ENCODE results near the gene L3MBTL4.

L3MBTL4 gene

GRCh38 chr18:6015364-6015763 lies 399.3 kb downstream of the L3MBTL4 start:
- Histone ChIP-seq H3K4me1 (ENCODE audit: insufficient read depth, low read length) (no peaks in the 10 kb centered on the region), H3K27me3 (ENCODE audit: control insufficient read depth in 1 of 2, insufficient read depth in 2 of 2, low read length in 2 of 2) (no peaks in the 10 kb centered on the region), H3K27ac (ENCODE audit: low read depth, low read length) (no peak overlapping the region), H3K9me3 (ENCODE audit: low read length) (no peaks in the 10 kb centered on the region), H3K4me3 (ENCODE audit: low read depth in 1 of 2, low read length in 2 of 2) (no peak overlapping the region), H3K36me3 (ENCODE audit: insufficient read depth, low read length) (no peaks in the 10 kb centered on the region), H3K9ac (ENCODE audit: low read length) (no peak overlapping the region)

DNA sequence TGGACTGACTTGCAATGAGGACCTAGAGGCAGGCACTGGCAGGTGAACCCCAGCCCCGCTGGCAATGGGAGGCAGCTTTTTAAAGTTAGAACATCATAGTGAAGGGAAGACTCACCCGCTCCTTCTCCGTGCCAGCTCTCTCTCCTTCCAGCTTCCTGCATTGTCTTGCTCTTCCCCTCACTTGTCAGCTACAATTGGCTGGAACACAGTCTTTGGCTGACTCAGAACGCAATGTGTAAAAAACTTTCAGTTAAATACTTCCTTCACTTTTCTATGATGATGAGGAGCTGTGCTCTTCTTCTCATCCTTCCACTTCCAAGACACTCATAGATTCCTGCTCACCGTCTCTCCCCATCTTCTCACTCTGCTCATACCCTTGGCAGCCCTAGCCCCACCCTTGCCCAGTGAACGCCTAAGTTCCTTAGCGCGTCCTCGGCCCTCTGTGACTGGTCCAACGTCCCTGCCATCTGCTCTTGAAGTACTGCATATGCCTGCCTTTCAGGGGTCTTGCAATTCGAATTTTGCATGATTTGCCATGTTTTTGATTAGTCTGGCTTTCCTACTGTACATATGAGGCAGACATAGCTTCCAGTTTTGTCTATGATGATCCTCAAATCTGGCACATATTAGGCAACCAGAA lies 401.4 kb downstream of the L3MBTL4 start:
- Histone ChIP-seq H3K9ac (ENCODE audit: low read length) (no peak overlapping the region), H3K4me1 (ENCODE audit: insufficient read depth, low read length) (no peaks in the 10 kb centered on the region), H3K9me3 (ENCODE audit: low read length) (no peaks in the 10 kb centered on the region), H3K4me3 (ENCODE audit: low read depth in 1 of 2, low read length in 2 of 2) (no peak overlapping the region), H3K27ac (ENCODE audit: low read depth, low read length) (no peak overlapping the region), H3K27me3 (ENCODE audit: control insufficient read depth in 1 of 2, insufficient read depth in 2 of 2, low read length in 2 of 2) (no peaks in the 10 kb centered on the region), H3K36me3 (ENCODE audit: insufficient read depth, low read length) (no peaks in the 10 kb centered on the region)

DNA sequence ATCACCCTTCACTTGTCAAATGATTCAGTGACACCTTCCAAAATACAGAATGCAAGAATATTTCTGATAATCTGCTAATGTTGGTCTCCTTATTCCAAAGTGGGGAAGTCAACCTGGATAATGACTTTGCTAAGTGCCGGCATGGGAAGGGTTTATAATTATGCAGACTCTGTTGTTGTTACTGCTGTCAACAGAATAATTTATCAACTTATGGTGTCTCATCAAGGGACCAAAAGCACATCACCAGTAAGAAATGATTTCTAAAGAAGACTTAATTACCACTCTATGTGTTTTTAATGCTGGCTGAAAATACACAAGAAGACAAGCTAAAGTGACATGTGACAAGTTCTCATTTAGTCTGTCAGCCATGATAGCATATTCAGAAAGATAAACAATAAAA lies 403.8 kb downstream of the L3MBTL4 start:
- Histone ChIP-seq H3K27ac (ENCODE audit: low read depth, low read length) (no peak overlapping the region), H3K9me3 (ENCODE audit: low read length) (no peaks in the 10 kb centered on the region), H3K4me3 (ENCODE audit: low read depth in 1 of 2, low read length in 2 of 2) (no peak overlapping the region)

GRCh38 chr18:6010284-6010683 lies 404.4 kb downstream of the L3MBTL4 start:
- Histone ChIP-seq H3K27ac (ENCODE audit: low read depth, low read length) (no peak overlapping the region), H3K9ac (ENCODE audit: low read length) (no peak overlapping the region), H3K36me3 (ENCODE audit: insufficient read depth, low read length) (no peaks in the 10 kb centered on the region), H3K4me1 (ENCODE audit: insufficient read depth, low read length) (no peaks in the 10 kb centered on the region), H3K9me3 (ENCODE audit: low read length) (no peaks in the 10 kb centered on the region), H3K4me3 (ENCODE audit: low read depth in 1 of 2, low read length in 2 of 2) (no peak overlapping the region), H3K27me3 (ENCODE audit: control insufficient read depth in 1 of 2, insufficient read depth in 2 of 2, low read length in 2 of 2) (no peaks in the 10 kb centered on the region)

More for the DNA sequence above, 403.8 kb downstream of the L3MBTL4 start:
- H3K27me3 ChIP-seq (ENCODE audit: control insufficient read depth in 1 of 2, insufficient read depth in 2 of 2, low read length in 2 of 2) = no peaks in the 10 kb centered on the region
- H3K36me3 ChIP-seq (ENCODE audit: insufficient read depth, low read length) = no peaks in the 10 kb centered on the region
- H3K9ac ChIP-seq (ENCODE audit: low read length) = no peak overlapping the region
- no peaks in the 10 kb centered on the region for H3K4me1 ChIP-seq (ENCODE audit: insufficient read depth, low read length)

DNA sequence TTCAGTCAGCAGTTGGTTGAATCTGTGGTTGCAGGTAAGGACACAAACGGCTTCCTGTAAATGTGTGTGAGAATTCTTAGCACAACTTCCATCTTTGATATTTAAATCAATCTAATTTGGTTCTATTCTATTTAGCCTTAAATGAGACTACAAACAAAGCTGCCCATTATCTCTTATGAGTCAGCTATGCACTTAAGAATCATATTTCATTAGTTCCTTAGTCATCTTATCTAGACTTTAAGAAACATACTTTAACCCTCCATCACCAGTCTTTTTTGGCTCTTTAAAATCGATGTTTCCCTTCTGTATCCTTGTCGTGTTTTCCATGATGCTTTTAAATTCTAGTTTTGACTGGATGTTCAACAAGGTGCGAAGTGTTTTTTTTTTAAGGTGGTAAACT lies 405.0 kb downstream of the L3MBTL4 start:
- H3K27me3 ChIP-seq (ENCODE audit: control insufficient read depth in 1 of 2, insufficient read depth in 2 of 2, low read length in 2 of 2) = no peaks in the 10 kb centered on the region

DNA sequence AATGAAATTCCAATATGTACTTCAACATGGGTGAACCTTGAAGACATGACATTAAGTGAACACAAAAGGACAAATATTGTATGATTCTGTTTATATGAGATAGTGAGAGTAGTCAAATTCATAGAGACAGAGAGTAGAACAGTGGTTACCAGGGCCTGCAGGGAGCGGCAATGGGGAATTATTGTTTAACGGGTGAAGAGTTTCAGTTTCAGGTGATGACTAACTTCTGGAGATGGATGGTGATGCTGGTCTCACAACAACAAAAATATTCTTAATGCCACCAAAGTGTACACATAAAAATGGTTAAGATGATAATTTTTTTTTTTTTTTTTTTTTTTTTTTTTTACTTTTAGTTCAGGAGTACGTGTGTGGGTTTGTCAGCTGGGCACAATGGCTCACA lies 410.0 kb downstream of the L3MBTL4 start:
- no peak overlapping the region for H3K27ac ChIP-seq (ENCODE audit: low read depth, low read length)
- no peaks in the 10 kb centered on the region for H3K27me3 ChIP-seq (ENCODE audit: control insufficient read depth in 1 of 2, insufficient read depth in 2 of 2, low read length in 2 of 2)
- no peak overlapping the region for H3K4me3 ChIP-seq (ENCODE audit: low read depth in 1 of 2, low read length in 2 of 2)
- no peak overlapping the region for H3K9ac ChIP-seq (ENCODE audit: low read length)
- no peaks in the 10 kb centered on the region for H3K9me3 ChIP-seq (ENCODE audit: low read length)
- no peaks in the 10 kb centered on the region for H3K36me3 ChIP-seq (ENCODE audit: insufficient read depth, low read length)
- no peaks in the 10 kb centered on the region for H3K4me1 ChIP-seq (ENCODE audit: insufficient read depth, low read length)

More for the DNA sequence above, 405.0 kb downstream of the L3MBTL4 start:
- Histone ChIP-seq H3K9ac (ENCODE audit: low read length) (no peak overlapping the region), H3K9me3 (ENCODE audit: low read length) (no peaks in the 10 kb centered on the region), H3K4me3 (ENCODE audit: low read depth in 1 of 2, low read length in 2 of 2) (no peak overlapping the region), H3K27ac (ENCODE audit: low read depth, low read length) (no peak overlapping the region), H3K36me3 (ENCODE audit: insufficient read depth, low read length) (no peaks in the 10 kb centered on the region), H3K4me1 (ENCODE audit: insufficient read depth, low read length) (no peaks in the 10 kb centered on the region)

GRCh38 chr18:6004119-6004518 lies 410.6 kb downstream of the L3MBTL4 start:
- Histone ChIP-seq H3K9ac (ENCODE audit: low read length) (no peak overlapping the region), H3K4me1 (ENCODE audit: insufficient read depth, low read length) (no peaks in the 10 kb centered on the region), H3K4me3 (ENCODE audit: low read depth in 1 of 2, low read length in 2 of 2) (no peak overlapping the region), H3K27me3 (ENCODE audit: control insufficient read depth in 1 of 2, insufficient read depth in 2 of 2, low read length in 2 of 2) (no peaks in the 10 kb centered on the region), H3K9me3 (ENCODE audit: low read length) (no peaks in the 10 kb centered on the region), H3K36me3 (ENCODE audit: insufficient read depth, low read length) (no peaks in the 10 kb centered on the region), H3K27ac (ENCODE audit: low read depth, low read length) (no peak overlapping the region)

GRCh38 chr18:6001867-6002266 lies 412.8 kb downstream of the L3MBTL4 start:
- Histone ChIP-seq H3K27ac (ENCODE audit: low read depth, low read length) (no peak overlapping the region), H3K4me3 (ENCODE audit: low read depth in 1 of 2, low read length in 2 of 2) (no peak overlapping the region), H3K9me3 (ENCODE audit: low read length) (no peaks in the 10 kb centered on the region), H3K4me1 (ENCODE audit: insufficient read depth, low read length) (no peaks in the 10 kb centered on the region), H3K36me3 (ENCODE audit: insufficient read depth, low read length) (no peaks in the 10 kb centered on the region), H3K9ac (ENCODE audit: low read length) (no peak overlapping the region), H3K27me3 (ENCODE audit: control insufficient read depth in 1 of 2, insufficient read depth in 2 of 2, low read length in 2 of 2) (no peaks in the 10 kb centered on the region)

- Histone ChIP-seq H3K9me3 (ENCODE audit: low read length) (no peaks in the 10 kb centered on the region), H3K27ac (ENCODE audit: low read depth, low read length) (no peak overlapping the region), H3K4me3 (ENCODE audit: low read depth in 1 of 2, low read length in 2 of 2) (no peak overlapping the region), H3K4me1 (ENCODE audit: insufficient read depth, low read length) (no peaks in the 10 kb centered on the region), H3K27me3 (ENCODE audit: control insufficient read depth in 1 of 2, insufficient read depth in 2 of 2, low read length in 2 of 2) (no peaks in the 10 kb centered on the region), H3K36me3 (ENCODE audit: insufficient read depth, low read length) (no peaks in the 10 kb centered on the region), H3K9ac (ENCODE audit: low read length) (no peak overlapping the region)
Observed at GRCh38 chr18:5998907-5999306, 415.8 kb downstream of the L3MBTL4 start.

DNA sequence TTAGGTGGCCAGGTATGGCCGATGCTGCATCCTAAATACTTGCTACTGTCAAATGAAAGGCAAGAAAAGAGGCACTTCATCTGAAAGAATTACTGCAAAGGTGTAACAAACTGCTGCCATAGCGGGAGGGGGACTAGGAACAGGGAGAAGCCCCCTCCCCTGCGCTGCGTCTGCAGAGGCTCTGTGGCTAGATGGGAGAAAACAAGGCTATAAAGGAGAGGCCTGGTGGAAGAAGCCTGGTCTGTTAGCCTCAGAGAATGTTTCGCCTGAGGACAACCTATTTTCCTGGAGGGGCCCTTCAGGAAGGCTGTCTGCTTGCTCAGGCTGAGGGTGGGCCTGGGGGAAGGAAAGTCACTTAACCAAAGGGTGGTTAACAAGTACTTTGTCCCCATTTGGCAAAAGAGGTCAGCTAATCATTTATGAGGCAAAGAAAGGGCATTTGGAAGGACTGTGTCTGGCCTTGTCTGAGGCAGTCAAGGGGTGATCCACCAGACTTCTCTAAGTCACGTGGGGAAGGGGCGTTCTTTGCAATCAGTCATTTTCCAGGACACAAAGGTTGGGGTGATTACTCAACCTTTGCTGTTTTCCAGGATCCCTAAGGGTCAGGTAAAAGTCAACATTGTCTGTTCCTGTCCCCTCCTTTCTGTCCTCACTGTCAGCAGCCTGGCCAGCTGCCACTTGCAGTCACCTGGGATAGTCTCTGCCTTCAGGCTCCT lies 416.4 kb downstream of the L3MBTL4 start:
- no peak overlapping the region for H3K27ac ChIP-seq (ENCODE audit: low read depth, low read length)
- no peaks in the 10 kb centered on the region for H3K27me3 ChIP-seq (ENCODE audit: control insufficient read depth in 1 of 2, insufficient read depth in 2 of 2, low read length in 2 of 2)
- H3K4me1 ChIP-seq (ENCODE audit: insufficient read depth, low read length) = no peaks in the 10 kb centered on the region
- H3K9me3 ChIP-seq (ENCODE audit: low read length) = no peaks in the 10 kb centered on the region
- H3K36me3 ChIP-seq (ENCODE audit: insufficient read depth, low read length) = no peaks in the 10 kb centered on the region
- H3K4me3 ChIP-seq (ENCODE audit: low read depth in 1 of 2, low read length in 2 of 2) = no peak overlapping the region
- H3K9ac ChIP-seq (ENCODE audit: low read length) = no peak overlapping the region

DNA sequence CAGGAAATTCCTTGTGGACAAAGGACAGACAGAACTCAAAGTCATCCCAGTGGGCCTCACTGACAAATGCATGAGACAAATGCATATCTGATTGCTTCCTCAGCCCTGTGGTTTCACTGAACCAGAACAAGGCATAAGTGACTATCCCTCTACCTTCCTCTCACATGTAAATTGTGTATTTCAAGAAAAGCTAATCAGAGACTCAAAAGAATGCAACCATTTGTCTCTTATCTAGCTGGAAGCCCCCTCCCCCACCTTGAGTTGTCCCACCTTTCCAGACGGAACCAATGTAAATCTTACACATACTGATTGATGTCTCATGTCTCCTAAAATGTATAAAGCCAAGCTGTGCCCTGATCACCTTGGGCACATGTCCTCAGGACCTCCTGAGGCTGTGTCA lies 417.4 kb downstream of the L3MBTL4 start:
- no peaks in the 10 kb centered on the region for H3K27me3 ChIP-seq (ENCODE audit: control insufficient read depth in 1 of 2, insufficient read depth in 2 of 2, low read length in 2 of 2)
- H3K9ac ChIP-seq (ENCODE audit: low read length) = no peak overlapping the region
- H3K4me3 ChIP-seq (ENCODE audit: low read depth in 1 of 2, low read length in 2 of 2) = no peak overlapping the region
- H3K9me3 ChIP-seq (ENCODE audit: low read length) = no peaks in the 10 kb centered on the region
- H3K36me3 ChIP-seq (ENCODE audit: insufficient read depth, low read length) = no peaks in the 10 kb centered on the region
- no peak overlapping the region for H3K27ac ChIP-seq (ENCODE audit: low read depth, low read length)
- no peaks in the 10 kb centered on the region for H3K4me1 ChIP-seq (ENCODE audit: insufficient read depth, low read length)

DNA sequence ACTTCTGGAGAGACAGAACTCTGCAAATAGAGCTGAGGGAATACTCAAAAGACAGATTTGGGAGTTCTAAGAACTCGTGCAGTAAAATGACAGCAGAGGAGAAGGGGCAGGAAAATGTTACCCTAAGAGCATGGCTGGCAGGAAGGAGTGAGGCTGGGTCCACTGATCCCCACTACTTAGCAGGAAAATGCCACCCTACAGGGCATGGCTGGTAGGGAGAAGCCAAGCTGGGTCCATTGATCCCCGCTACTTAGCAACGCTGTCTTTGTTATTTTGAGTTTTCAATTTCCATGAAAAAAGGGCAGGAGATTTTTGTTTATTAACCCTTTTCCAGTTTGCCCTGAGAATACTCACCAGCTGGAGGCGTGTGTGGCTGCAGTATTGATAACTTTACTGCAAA lies 419.1 kb downstream of the L3MBTL4 start:
- Histone ChIP-seq H3K9me3 (ENCODE audit: low read length) (no peaks in the 10 kb centered on the region), H3K36me3 (ENCODE audit: insufficient read depth, low read length) (no peaks in the 10 kb centered on the region), H3K27me3 (ENCODE audit: control insufficient read depth in 1 of 2, insufficient read depth in 2 of 2, low read length in 2 of 2) (no peaks in the 10 kb centered on the region), H3K4me3 (ENCODE audit: low read depth in 1 of 2, low read length in 2 of 2) (no peak overlapping the region), H3K4me1 (ENCODE audit: insufficient read depth, low read length) (no peaks in the 10 kb centered on the region), H3K9ac (ENCODE audit: low read length) (no peak overlapping the region), H3K27ac (ENCODE audit: low read depth, low read length) (no peak overlapping the region)
